Activated gamma-delta T cell treated with Interleukin-2 at 50 U/mL for 16 hours (primary cell): ENCODE data around the gene ATP5MG.

Source experiments
- DNase-seq: peaks from one replicate; pipeline ENCODE4 v3.0.0-alpha.2; 2020

ATP5MG gene

GRCh38 chr11:118442908-118443589 is 41.6 kb downstream of the ATP5MG start:
- no peak for DNase-seq

DNA sequence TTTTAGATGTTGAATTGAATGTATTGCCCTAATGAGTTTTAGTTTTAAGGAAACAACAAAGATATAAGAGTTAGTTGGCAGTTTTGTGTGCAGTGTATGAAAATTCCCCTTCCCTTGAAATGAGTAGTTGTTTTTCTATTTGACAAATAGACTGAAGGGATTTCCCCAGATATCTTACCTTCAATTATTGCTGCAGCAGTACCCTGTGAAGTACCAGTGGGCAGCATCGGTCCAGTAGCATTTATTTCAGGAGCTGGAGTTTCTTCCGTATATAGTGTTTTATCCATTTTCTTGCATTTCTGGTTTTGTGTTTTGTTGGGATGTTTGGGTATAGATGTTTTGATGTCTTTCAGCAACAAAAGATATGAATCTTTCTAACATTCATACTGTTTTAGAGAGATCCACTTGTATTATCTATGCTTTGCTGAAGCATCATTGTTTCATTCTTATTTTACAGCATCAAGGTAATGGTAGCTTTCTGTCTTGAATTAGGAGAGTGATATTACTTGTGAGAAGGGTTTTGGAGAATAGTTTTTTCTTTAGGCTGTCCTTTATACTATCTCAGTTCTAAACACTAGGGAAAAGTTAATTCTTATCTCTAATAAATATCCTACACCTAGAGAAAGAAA is 42.3 kb downstream of the ATP5MG start:
- DNase-seq = no peak

DNA sequence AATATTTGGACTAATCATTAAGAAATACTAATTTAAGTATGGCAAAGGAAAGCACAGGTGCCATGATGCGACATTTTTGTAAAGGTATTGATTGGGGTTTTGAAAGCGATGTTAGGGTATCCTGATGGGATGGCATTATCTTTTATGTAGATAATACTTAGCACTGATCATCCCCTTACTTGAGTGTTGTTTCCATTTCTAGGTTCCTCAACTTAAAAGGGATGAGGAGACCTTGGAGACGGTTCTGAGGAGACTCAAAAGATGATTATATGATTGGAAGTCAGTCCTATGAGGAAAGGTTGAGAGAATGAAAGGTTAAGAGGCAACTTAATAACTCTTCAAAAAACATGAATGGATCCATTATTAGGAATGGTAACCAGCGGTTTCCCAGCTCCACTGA is 46.0 kb downstream of the ATP5MG start:
- no peak for DNase-seq

DNA sequence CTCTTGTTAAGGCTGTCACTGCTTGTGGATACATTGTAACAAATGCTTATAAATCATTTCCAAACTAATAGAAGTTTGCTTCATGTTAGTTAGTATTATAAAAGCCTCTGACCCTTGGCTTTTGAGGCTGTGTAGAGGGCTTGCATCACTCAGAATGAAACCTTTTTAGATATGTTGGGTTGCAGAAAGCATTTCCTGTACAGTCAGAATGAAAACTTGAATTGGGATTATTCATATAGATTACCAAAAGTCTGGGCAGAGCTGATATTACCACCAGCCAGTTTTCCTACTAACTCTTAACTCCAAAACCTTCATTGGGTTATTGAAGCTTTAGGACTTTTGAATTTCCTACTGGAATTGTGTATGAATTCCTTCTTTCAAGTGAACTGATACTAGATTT is 46.9 kb downstream of the ATP5MG start:
- DNase-seq = no peak

DNA sequence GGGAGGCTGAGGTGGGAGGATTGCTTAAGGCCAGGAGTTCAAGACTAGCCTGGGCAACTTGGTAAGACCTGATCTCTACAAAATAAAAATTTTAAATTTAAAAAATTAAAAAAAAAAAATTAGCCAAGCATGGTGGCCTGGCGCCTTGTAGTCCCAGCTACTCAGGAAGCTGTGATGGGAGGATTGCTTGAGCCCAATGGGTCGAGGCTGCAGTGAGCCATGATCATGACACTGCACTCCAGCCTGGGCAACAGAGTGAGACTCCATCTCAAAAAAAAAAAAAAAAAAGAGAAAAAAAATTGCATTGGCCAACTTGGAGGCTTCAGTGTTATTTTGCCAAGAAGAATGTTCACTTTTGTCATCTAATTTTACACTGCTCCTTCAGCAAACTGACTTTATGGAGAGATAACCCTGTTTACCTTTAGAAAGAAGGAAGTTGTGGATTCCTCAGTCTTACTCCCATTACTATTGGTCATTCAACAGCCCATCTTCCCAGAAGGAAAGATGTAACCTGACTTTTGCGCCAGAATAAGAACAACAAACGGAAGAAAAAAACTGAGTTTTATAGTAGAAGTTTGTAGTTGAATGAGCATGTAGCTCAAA is 48.0 kb downstream of the ATP5MG start:
- no peak for DNase-seq

DNA sequence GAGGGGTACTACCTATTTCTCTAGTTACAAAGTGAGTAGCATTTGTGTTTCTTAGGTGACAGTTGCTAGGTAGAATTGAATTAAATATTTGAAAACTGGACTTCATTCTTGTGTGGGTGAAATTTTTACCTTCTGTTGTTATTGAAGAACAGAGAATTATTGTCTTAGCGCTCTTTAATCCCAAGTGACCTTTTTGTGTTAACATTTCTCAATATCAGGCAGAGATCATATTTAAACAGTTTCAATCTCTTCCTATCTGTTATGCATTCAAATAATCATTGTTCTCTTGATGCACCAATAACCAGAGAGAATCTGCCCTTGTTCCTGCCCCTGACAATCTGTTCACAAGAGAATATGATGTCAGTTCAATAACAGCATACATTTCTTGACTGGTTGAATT is 49.0 kb downstream of the ATP5MG start:
- DNase-seq = no peak
